Left lobe of liver (tissue), 2 donors: ENCODE measurements around the gene R3HDM4. TPM values are rescaled to one million over a fixed set of nuclear protein-coding genes. Genes with fewer than 3 reads are reported as not detected.
A peak's percentile ranks its signal among the peaks of the same experiment; 100 is the strongest.
"Not testable (repeated sequence)": the region's sequence is repeated elsewhere in the genome, so short reads cannot be mapped to it uniquely, and the experiment has no call there.

Source experiments
- ATAC-seq: fragments of 200-7000 bp; cut with Tn5 transposase; one replicate; pipeline ENCODE4 v1.9.1; 2020; ENCODE audit warnings: mild to moderate bottlenecking, moderate library complexity
- DNase-seq: peaks from one replicate; pipeline ENCODE4 v3.0.0-alpha.2; 2020; ENCODE audit warnings: low spot score
- total RNA-seq: library from RNA; stranded (reverse); gene quantifications from one replicate; pipeline ENCODE4 v1.2.1, GENCODE V29; 2021
- donor health status: DM: no; HTN: no; CAD: no; lungs with moderate emphysema.
- donor health status: DM: no; HTN: yes; CAD: no.

R3HDM4 gene
- total RNA-seq, 1 donor from 2014 or later, result 20.9 TPM

GRCh38 chr19:878751-879561 is 34.1 kb downstream of the R3HDM4 start:
- not testable (repeated sequence) for DNase-seq

GRCh38 chr19:877992-878660 is 34.9 kb downstream of the R3HDM4 start:
- DNase-seq, ATAC-seq: not testable (repeated sequence)

More at GRCh38 chr19:878751-879561, 34.1 kb downstream of the R3HDM4 start:
- not testable (repeated sequence) for ATAC-seq

- ATAC-seq (no peak), DNase-seq (no peak)
Observed at GRCh38 chr19:876780-877314, 36.2 kb downstream of the R3HDM4 start.

GRCh38 chr19:876089-876488 is 36.9 kb downstream of the R3HDM4 start:
- DNase-seq (no peak), ATAC-seq (no peak)

GRCh38 chr19:875265-875879 is 37.6 kb downstream of the R3HDM4 start:
- DNase-seq, result no peak
- ATAC-seq, result peak; percentile 17

- no peak for DNase-seq
- no peak for ATAC-seq
Observed at GRCh38 chr19:873561-874041, 39.4 kb downstream of the R3HDM4 start.

- ATAC-seq, result no peak
Observed at GRCh38 chr19:873084-873483, 39.9 kb downstream of the R3HDM4 start.

GRCh38 chr19:872266-872951 is 40.6 kb downstream of the R3HDM4 start:
- ATAC-seq (peak; percentile 9), DNase-seq (no peak)

More at GRCh38 chr19:873084-873483, 39.9 kb downstream of the R3HDM4 start:
- no peak for DNase-seq

- ATAC-seq (no peak), DNase-seq (no peak)
Observed at GRCh38 chr19:871446-872265, 41.4 kb downstream of the R3HDM4 start.

GRCh38 chr19:870963-871401 is 42.0 kb downstream of the R3HDM4 start:
- no peak for ATAC-seq
- no peak for DNase-seq

GRCh38 chr19:870314-870713 is 42.7 kb downstream of the R3HDM4 start:
- no peak for ATAC-seq
- no peak for DNase-seq

- no peak for DNase-seq
- ATAC-seq, result no peak
Observed at GRCh38 chr19:869245-870177, 43.5 kb downstream of the R3HDM4 start.

GRCh38 chr19:868458-869244 is 44.4 kb downstream of the R3HDM4 start:
- DNase-seq (no peak), ATAC-seq (no peak)

GRCh38 chr19:867855-868457 is 45.1 kb downstream of the R3HDM4 start:
- ATAC-seq (no peak), DNase-seq (no peak)

- ATAC-seq (no peak), DNase-seq (no peak)
Observed at GRCh38 chr19:867301-867793, 45.7 kb downstream of the R3HDM4 start.

GRCh38 chr19:866769-867300 is 46.2 kb downstream of the R3HDM4 start:
- ATAC-seq (no peak), DNase-seq (no peak)

- DNase-seq, result no peak
- ATAC-seq, result no peak
Observed at GRCh38 chr19:863315-863620, 49.8 kb downstream of the R3HDM4 start.
